DOHH2 (cell line): ENCODE data around the gene PRDM11.

ENCODE experiments used
- CTCF ChIP-seq: fragments of 200-600 bp; sonication (generic); IDR thresholded peaks from one replicate; pipeline ENCODE4 v1.5.1; 2014; ENCODE audit warnings: antibody characterized with exemption, mild to moderate bottlenecking, low read depth, low read length; ENCODE audit not compliant: poor library complexity, severe bottlenecking
- EZH2phosphoT487 ChIP-seq: fragments of 200-600 bp; sonication (generic); IDR thresholded peaks from 2 replicates; pipeline ENCODE4 v1.6.1; 2017; ENCODE audit warnings: borderline replicate concordance, mild to moderate bottlenecking, antibody characterized with exemption, low read length, moderate library complexity, mixed read lengths

DNA sequence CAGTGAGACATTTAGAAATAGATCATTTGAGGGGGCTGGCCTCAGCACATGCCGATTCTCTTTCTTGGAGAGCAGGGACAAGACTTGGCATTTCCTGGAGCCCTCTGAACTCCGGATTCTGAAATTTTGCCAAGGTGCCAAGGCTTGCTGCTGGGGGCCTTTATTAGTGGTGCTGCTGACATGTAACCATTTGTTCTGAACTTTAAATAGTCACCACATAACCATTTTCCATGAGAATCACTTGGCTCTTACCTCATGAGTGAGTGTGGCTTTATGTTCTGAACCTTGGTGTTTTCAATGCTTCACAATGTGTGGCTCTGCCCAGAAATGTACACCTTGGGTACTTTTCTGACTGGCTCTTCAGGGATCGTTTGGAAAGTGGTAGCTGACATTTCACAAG is 106.4 kb downstream of the PRDM11 start:
- no peak for TF ChIP-seq CTCF
- TF ChIP-seq EZH2phosphoT487: no peak
